Colonic mucosa (tissue), 4 donors: ENCODE results near the gene MRPS9. TPM values are rescaled to one million over a fixed set of nuclear protein-coding genes. Genes with fewer than 3 reads are reported as not detected.

Experiments used
- DNase-seq: peaks from one replicate; pipeline ENCODE4 v3.0.0-alpha.2; 2020
- H3K27ac ChIP-seq: fragments of 200-600 bp; one replicate; pipeline ENCODE4 v1.8.0; 2021
- H3K27me3 ChIP-seq: fragments of 200-600 bp; one replicate; pipeline ENCODE4 v1.8.0; 2021
- H3K36me3 ChIP-seq: fragments of 200-600 bp; one replicate; pipeline ENCODE4 v1.8.0; 2021
- H3K4me1 ChIP-seq: fragments of 200-600 bp; one replicate; pipeline ENCODE4 v1.8.0; 2021; ENCODE audit warnings: mild to moderate bottlenecking
- H3K4me3 ChIP-seq: fragments of 200-600 bp; one replicate; pipeline ENCODE4 v1.8.0; 2021
- H3K9ac ChIP-seq, 2 donors: one replicate each; pipeline ENCODE4 v1.7.0; 2013; ENCODE audit warnings: control low read depth in 2 of 2, low read depth in 2 of 2, low read length in 2 of 2
- H3K9me3 ChIP-seq: fragments of 200-600 bp; one replicate; pipeline ENCODE4 v1.8.0; 2021
- intact Hi-C: fragments of 100-400 bp; cut with DNase I; formaldehyde crosslinking; loops from one replicate; pipeline ENCODE4 v1.14.1; 2022
- total RNA-seq, 2 donors: library from RNA; stranded (reverse); fragmentation: NEBNext Ultra II Directional in 1 of 2; extraction: Animal tissue kit (Norgen Biotek cat#: 25700) in 1 of 2; gene quantifications; one replicate each; pipeline ENCODE4 v1.2.1, GENCODE V29; 2021
- TF ChIP-seq, protein P1 (sequence below): fragments of 200-600 bp; IDR thresholded peaks from one replicate; pipeline ENCODE4 v1.8.0; 2022; ENCODE audit warnings: antibody characterized with exemption, mild to moderate bottlenecking
- donor health status: healthy.
- donor health status: DM: no; HTN: no; CAD: no.
- donor health status: DM: no; HTN: no; CAD: no.

Gene MRPS9
- total RNA-seq, 2 donors from 2014 or later = 33.4 to 48.4 TPM

DNA sequence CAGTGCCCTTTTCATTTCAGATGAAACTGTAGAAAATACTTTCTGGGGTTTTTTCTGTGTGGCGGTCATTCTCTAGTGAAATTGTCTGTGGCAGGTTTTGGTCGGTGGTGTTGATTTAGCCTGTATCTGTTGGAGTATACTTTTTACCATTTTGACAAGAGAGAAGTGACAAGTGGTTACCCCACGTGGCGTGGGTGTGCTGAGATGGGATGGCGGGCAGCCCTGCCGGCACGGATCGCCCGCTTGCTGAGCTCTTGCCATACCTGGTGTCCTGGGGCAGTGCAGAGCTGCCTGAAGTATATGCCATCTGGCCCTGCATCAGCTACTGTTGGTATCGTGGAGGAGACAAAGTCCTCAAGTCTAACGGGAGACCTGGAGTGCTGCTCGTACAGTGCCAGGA, 64.1 kb downstream of the MRPS9 start:
- TF ChIP-seq, protein P1, sequence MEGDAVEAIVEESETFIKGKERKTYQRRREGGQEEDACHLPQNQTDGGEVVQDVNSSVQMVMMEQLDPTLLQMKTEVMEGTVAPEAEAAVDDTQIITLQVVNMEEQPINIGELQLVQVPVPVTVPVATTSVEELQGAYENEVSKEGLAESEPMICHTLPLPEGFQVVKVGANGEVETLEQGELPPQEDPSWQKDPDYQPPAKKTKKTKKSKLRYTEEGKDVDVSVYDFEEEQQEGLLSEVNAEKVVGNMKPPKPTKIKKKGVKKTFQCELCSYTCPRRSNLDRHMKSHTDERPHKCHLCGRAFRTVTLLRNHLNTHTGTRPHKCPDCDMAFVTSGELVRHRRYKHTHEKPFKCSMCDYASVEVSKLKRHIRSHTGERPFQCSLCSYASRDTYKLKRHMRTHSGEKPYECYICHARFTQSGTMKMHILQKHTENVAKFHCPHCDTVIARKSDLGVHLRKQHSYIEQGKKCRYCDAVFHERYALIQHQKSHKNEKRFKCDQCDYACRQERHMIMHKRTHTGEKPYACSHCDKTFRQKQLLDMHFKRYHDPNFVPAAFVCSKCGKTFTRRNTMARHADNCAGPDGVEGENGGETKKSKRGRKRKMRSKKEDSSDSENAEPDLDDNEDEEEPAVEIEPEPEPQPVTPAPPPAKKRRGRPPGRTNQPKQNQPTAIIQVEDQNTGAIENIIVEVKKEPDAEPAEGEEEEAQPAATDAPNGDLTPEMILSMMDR = no peak
- H3K27me3 ChIP-seq = no peaks in the 10 kb centered on the region
- no peaks in the 10 kb centered on the region for H3K4me1 ChIP-seq
- no peak overlapping the region for H3K4me3 ChIP-seq
- H3K27ac ChIP-seq = no peak overlapping the region
- H3K9me3 ChIP-seq = no peaks in the 10 kb centered on the region
- H3K9ac ChIP-seq = no peak overlapping the region
- no peaks in the 10 kb centered on the region for H3K36me3 ChIP-seq
- intact Hi-C loops = no loop called here
- DNase-seq = no peak

DNA sequence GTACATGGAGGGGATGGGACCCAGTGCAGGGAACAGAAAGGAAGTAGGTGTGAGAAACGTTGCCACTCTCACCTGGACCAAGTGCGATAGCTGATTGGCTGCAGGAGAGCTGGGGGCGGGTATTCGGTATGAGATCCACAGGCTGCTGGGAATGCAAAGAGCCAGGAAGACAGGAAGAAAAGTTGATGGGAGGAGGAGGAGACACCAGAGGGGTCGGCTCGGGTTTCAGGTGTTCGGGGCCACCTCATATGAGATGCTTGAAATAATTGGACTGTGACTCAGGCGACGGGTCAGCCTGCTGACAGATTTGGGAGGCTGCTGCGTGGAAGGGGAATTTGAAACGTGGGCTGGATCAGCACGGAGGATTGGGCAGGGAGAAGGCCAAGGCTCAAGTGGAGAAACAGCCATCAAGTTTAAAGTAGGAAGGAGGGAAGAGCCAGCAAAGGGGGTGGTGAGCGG, 65.1 kb downstream of the MRPS9 start:
- H3K9me3 ChIP-seq = no peaks in the 10 kb centered on the region
- H3K27me3 ChIP-seq = no peaks in the 10 kb centered on the region
- no peak overlapping the region for H3K27ac ChIP-seq
- intact Hi-C loops = no loop called here
- H3K4me1 ChIP-seq = no peaks in the 10 kb centered on the region
- no peaks in the 10 kb centered on the region for H3K36me3 ChIP-seq
- no peak overlapping the region for H3K9ac ChIP-seq
- H3K4me3 ChIP-seq = no peak overlapping the region
- DNase-seq = no peak
- TF ChIP-seq, protein P1 = no peak

DNA sequence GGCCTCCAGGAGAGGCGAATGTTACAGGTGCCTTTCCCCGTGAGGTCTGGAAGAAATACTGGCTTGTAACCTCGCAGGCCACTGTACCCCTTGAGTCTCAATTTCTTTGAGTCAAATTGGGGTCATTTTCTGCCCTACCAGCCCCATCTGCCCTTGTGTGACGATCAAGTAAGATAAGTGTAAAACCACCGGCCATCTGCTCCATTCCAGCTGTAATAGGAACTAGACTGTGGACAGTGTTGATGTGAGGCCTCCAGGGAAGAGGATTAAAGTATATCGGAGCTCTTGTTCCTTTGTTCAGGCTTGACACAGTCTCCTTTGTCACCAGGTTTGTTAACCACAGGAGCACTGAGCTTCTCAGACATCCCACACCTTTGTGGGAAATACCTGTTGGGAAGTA, 65.6 kb downstream of the MRPS9 start:
- no peaks in the 10 kb centered on the region for H3K4me1 ChIP-seq
- no peak for DNase-seq
- no peak overlapping the region for H3K4me3 ChIP-seq
- no peaks in the 10 kb centered on the region for H3K36me3 ChIP-seq
- no peaks in the 10 kb centered on the region for H3K27me3 ChIP-seq
- TF ChIP-seq, protein P1 = no peak
- H3K9me3 ChIP-seq = no peaks in the 10 kb centered on the region
- H3K27ac ChIP-seq = no peak overlapping the region
- intact Hi-C loops = no loop called here
- H3K9ac ChIP-seq = no peak overlapping the region

DNA sequence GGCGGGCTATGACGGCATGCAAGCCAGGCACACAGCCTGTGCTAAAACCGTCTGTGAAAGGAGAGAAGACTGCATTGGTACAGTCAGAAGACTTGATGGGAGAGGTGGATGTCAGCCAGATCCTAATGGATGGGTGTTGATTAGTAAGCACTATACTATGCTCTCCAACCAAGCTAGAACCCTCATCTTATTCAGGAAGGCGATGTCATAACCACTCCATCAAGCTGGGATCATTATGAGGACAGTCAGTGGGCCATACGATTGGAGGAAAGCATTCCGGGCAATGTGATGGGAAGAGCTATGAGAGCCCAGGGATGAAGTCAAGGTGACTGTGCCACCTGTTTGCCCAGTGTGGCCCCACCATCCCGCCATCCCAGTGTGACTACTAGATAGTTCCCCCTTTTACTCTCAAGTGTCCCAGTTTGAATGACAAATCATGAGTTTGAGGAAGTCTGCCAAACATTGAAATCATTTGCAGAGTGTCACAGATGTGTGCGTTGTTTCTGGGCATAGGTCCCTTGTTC, 66.4 kb downstream of the MRPS9 start:
- no peaks in the 10 kb centered on the region for H3K36me3 ChIP-seq
- TF ChIP-seq, protein P1 = no peak
- no peaks in the 10 kb centered on the region for H3K9me3 ChIP-seq
- intact Hi-C loops = no loop called here
- H3K4me1 ChIP-seq = no peaks in the 10 kb centered on the region
- no peak overlapping the region for H3K27ac ChIP-seq
- H3K9ac ChIP-seq = no peak overlapping the region
- H3K4me3 ChIP-seq = no peak overlapping the region
- no peaks in the 10 kb centered on the region for H3K27me3 ChIP-seq
- no peak for DNase-seq

DNA sequence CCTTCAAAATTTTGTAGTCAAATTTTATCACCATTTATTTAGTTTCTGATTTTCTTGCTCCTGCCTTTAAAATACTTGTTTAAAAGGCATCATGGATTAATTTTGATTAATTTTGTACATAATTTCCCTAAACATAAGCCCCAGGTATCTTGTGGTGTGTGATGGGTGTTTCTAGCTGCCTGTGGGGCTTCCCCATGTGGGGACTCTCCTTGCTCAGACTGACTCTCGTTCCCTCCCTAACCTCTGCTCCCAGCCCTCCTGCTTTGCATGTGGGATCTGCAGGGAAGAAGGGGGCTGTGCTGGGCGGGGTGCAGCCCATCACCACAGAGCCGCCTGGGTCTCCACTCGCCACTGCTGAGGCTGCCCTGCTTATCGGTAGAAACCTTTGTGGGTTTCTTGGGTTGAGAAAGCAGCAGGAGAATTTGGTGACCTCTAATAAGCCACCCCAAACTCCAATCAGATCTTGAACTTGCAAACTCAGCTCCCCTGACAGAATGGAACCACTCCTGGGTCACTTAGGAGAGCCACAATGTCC, 72.5 kb downstream of the MRPS9 start:
- intact Hi-C loops = no loop called here

More for the DNA sequence above, 72.5 kb downstream of the MRPS9 start:
- Histone ChIP-seq H3K4me1 (no peaks in the 10 kb centered on the region), H3K4me3 (no peak overlapping the region), H3K9me3 (no peaks in the 10 kb centered on the region), H3K27ac (no peak overlapping the region), H3K27me3 (no peaks in the 10 kb centered on the region), H3K36me3 (no peaks in the 10 kb centered on the region), H3K9ac (no peak overlapping the region)
- TF ChIP-seq, protein P1 = no peak
- DNase-seq = no peak
